ENCODE data around the gene GSC2. TPM values are rescaled to one million over a fixed set of nuclear protein-coding genes. Genes with fewer than 3 reads are reported as not detected.
A peak's percentile ranks its signal among the peaks of the same experiment; 100 is the strongest.

The GSC2 gene
- total and polyA plus RNA-seq, 9 of the 15 experiments (the other 6 are each of a cell fraction or from before 2014, with no cell fraction given): not detected

GRCh38 chr22:19173047-19174035, 23.2 kb upstream of the GSC2 start (continued):
- TF ChIP-seq CEBPZ (IDR thresholded peaks at IDR 0.05; ENCODE audit: borderline replicate concordance, low read depth, low read length) (no peak), SMC3 (conservative IDR thresholded peaks at IDR 0.05; ENCODE audit: insufficient read depth, low read depth, low read length) (0 out of 2 replicates have a peak, but pooled peaks have one; percentile 9), E2F8 (IDR thresholded peaks at IDR 0.05; ENCODE audit: low read depth, partially characterized antibody) (no peak), PHB2 (IDR thresholded peaks at IDR 0.05; ENCODE audit: low read depth) (no peak), MTA2 (IDR thresholded peaks at IDR 0.05; ENCODE audit: low read depth) (no peak), NR2C1 (IDR thresholded peaks at IDR 0.05) (no peak), NR2C1 (tag; IDR thresholded peaks at IDR 0.05) (no peak), RNF219 (CRISPR knock-in tag; IDR thresholded peaks at IDR 0.05) (no peak), IFI16 (CRISPR knock-in tag; IDR thresholded peaks at IDR 0.05) (no peak), ZNF224 (CRISPR knock-in tag; IDR thresholded peaks at IDR 0.05) (no peak), ILF3 (IDR thresholded peaks at IDR 0.05; ENCODE audit: borderline replicate concordance) (no peak), SMARCA4 (IDR thresholded peaks at IDR 0.05) (no peak), ELF2 (CRISPR knock-in tag; IDR thresholded peaks at IDR 0.05) (no peak), ZKSCAN3 (CRISPR knock-in tag; IDR thresholded peaks at IDR 0.05) (no peak), RNF2 (IDR thresholded peaks at IDR 0.05) (no peak), NBN (IDR thresholded peaks at IDR 0.05; ENCODE audit: low read depth) (no peak), PCBP1 (IDR thresholded peaks at IDR 0.05; ENCODE audit: low read depth, low read length, poor library complexity, severe bottlenecking) (no peak), NFIX (CRISPR knock-in tag; IDR thresholded peaks at IDR 0.05; ENCODE audit: low read depth) (no peak), SOX6 (IDR thresholded peaks at IDR 0.05) (no peak), ZBTB26 (CRISPR knock-in tag; IDR thresholded peaks at IDR 0.05) (peak; percentile 81; the same call in 1 of the 2 replicates)

Measured in K562 (cell line).